IMR-90 (cell line): ENCODE results near the gene ZBTB4. TPM values are rescaled to one million over a fixed set of nuclear protein-coding genes. Genes with fewer than 3 reads are reported as not detected.

Source experiments
- ATAC-seq: fragments of 200-7000 bp; cut with Tn5 transposase; 2 replicates; pipeline ENCODE4 v1.9.1; 2020; ENCODE audit warnings: low read depth, mild to moderate bottlenecking, moderate library complexity
- BruUV-seq: library from RNA; stranded (reverse); fragments of 400-500 nt; replicated peaks from 2 replicates; lab custom pipeline; 2021; lab: Mats Ljungman, UMichigan
- CTCF ChIA-PET: fragments of 300-600 bp; formaldehyde crosslinking; extraction: SDS; loops from one replicate; lab custom pipeline; 2021; ENCODE audit warnings: antibody characterized with exemption; lab: Yijun Ruan, JAX
- POLR2A ChIA-PET: fragments of 300-600 bp; sonication (Branson Sonifier 250); formaldehyde crosslinking; loops from one replicate; lab custom pipeline; 2022; ENCODE audit warnings: antibody characterized with exemption; ENCODE audit not compliant: unreplicated experiment; lab: Charles Lee
- DNase-seq: peaks from one replicate; pipeline ENCODE4 v3.0.0; 2013
- H2AFZ ChIP-seq: replicated peaks from 2 replicates; pipeline ENCODE3; 2013; ENCODE audit warnings: low read length, mild to moderate bottlenecking; ENCODE audit not compliant: poor library complexity
- H2AK5ac ChIP-seq: 2 replicates; pipeline ENCODE4 v1.6.1; 2013; ENCODE audit warnings: low read depth, low read length, inconsistent platforms
- H2AK9ac ChIP-seq: replicated peaks from 2 replicates; pipeline ENCODE3; 2013; ENCODE audit warnings: mild to moderate bottlenecking, low read depth, low read length, moderate library complexity; ENCODE audit not compliant: poor library complexity
- H2BK120ac ChIP-seq: 2 replicates; pipeline ENCODE4 v1.6.1; 2013; ENCODE audit warnings: low read depth, low read length, inconsistent platforms
- H2BK15ac ChIP-seq: 3 replicates; pipeline ENCODE4 v1.6.1; 2013; ENCODE audit warnings: low read depth, low read length, inconsistent platforms
- H2BK20ac ChIP-seq: 2 replicates; pipeline ENCODE4 v1.6.1; 2013; ENCODE audit warnings: low read depth, mild to moderate bottlenecking, inconsistent platforms, low read length, moderate library complexity
- H2BK5ac ChIP-seq: 2 replicates; pipeline ENCODE4 v1.6.1; 2013; ENCODE audit warnings: mild to moderate bottlenecking, low read depth, low read length, inconsistent platforms; ENCODE audit not compliant: poor library complexity, severe bottlenecking
- H3K14ac ChIP-seq: replicated peaks from 2 replicates; pipeline ENCODE4 v1.6.1; 2013; ENCODE audit warnings: low read depth, low read length, inconsistent platforms
- H3K18ac ChIP-seq: 2 replicates; pipeline ENCODE4 v1.6.1; 2013; ENCODE audit warnings: low read depth, low read length, control low read depth
- H3K23ac ChIP-seq: 2 replicates; pipeline ENCODE4 v1.6.1; 2013; ENCODE audit warnings: low read depth, low read length, inconsistent platforms
- H3K27ac ChIP-seq: 2 replicates; pipeline ENCODE4 v1.5.1; 2013; ENCODE audit warnings: mild to moderate bottlenecking, control low read depth, low read length; ENCODE audit not compliant: insufficient read depth
- H3K27me3 ChIP-seq: 2 replicates; pipeline ENCODE4 v1.6.1; 2013; ENCODE audit warnings: low read length; ENCODE audit not compliant: control insufficient read depth, insufficient read depth
- H3K36me3 ChIP-seq: 2 replicates; pipeline ENCODE4 v1.6.1; 2013; ENCODE audit warnings: low read length, mixed read lengths; ENCODE audit not compliant: control insufficient read depth, insufficient read depth
- H3K4ac ChIP-seq: 2 replicates; pipeline ENCODE4 v1.6.1; 2013; ENCODE audit warnings: low read depth, low read length, inconsistent platforms
- H3K4me1 ChIP-seq: 2 replicates; pipeline ENCODE4 v1.6.1; 2013; ENCODE audit warnings: low read length, mixed read lengths; ENCODE audit not compliant: control insufficient read depth, insufficient read depth
- H3K4me2 ChIP-seq: 2 replicates; pipeline ENCODE4 v1.6.1; 2013; ENCODE audit warnings: low read depth, mild to moderate bottlenecking, control low read depth, low read length, moderate library complexity
- H3K4me3 ChIP-seq: 2 replicates; pipeline ENCODE4 v1.5.1; 2013; ENCODE audit warnings: low read depth, mild to moderate bottlenecking, control low read depth, low read length, moderate library complexity; ENCODE audit not compliant: insufficient read depth
- H3K56ac ChIP-seq: 2 replicates; pipeline ENCODE4 v1.6.1; 2013; ENCODE audit warnings: low read length, inconsistent platforms; ENCODE audit not compliant: insufficient read depth; ENCODE audit errors: extremely low read depth
- H3K79me1 ChIP-seq, 2 experiments: 2 replicates each; pipeline ENCODE4 v1.6.1; 2013; ENCODE audit warnings: low read length in 2 of 2, inconsistent platforms in 1 of 2, low read depth in 1 of 2
- H3K9ac ChIP-seq: 2 replicates; pipeline ENCODE4 v1.6.1; 2013; ENCODE audit warnings: low read depth, low read length, control low read depth
- H3K9me1 ChIP-seq: 2 replicates; pipeline ENCODE4 v1.6.1; 2013; ENCODE audit warnings: low read length, inconsistent platforms; ENCODE audit not compliant: insufficient read depth
- H3K9me3 ChIP-seq: 2 replicates; pipeline ENCODE4 v1.6.1; 2013; ENCODE audit warnings: low read length; ENCODE audit not compliant: control insufficient read depth, insufficient read depth
- H4K20me1 ChIP-seq: 2 replicates; pipeline ENCODE4 v1.6.1; 2013; ENCODE audit warnings: low read length, inconsistent platforms; ENCODE audit not compliant: insufficient read depth
- H4K5ac ChIP-seq: 2 replicates; pipeline ENCODE4 v1.6.1; 2013; ENCODE audit warnings: mild to moderate bottlenecking, low read depth, low read length, control low read depth
- H4K8ac ChIP-seq, 2 experiments: 2 replicates each; pipeline ENCODE4 v1.6.1; 2013; ENCODE audit warnings: low read depth in 2 of 2, low read length in 2 of 2, control low read depth in 1 of 2, inconsistent platforms in 1 of 2
- H4K91ac ChIP-seq: 2 replicates; pipeline ENCODE4 v1.6.1; 2013; ENCODE audit warnings: low read depth, low read length, inconsistent platforms; ENCODE audit not compliant: insufficient read depth
- BHLHE40 ChIP-seq: fragments of 150-350 bp; IDR thresholded peaks from 2 replicates; pipeline ENCODE4 v1.6.1; 2016; ENCODE audit warnings: mild to moderate bottlenecking, low read depth, low read length
- CEBPB ChIP-seq: IDR thresholded peaks from 2 replicates; pipeline ENCODE4 v1.6.1; 2012; ENCODE audit warnings: low read depth, low read length, improper control_type of control experiment
- CHD1 ChIP-seq: IDR thresholded peaks from 2 replicates; pipeline ENCODE4 v1.6.1; 2012; ENCODE audit warnings: low read depth, low read length, improper control_type of control experiment
- ELK1 ChIP-seq: fragments of 150-350 bp; IDR thresholded peaks from 2 replicates; pipeline ENCODE4 v1.6.1; 2016; ENCODE audit warnings: low read depth, mild to moderate bottlenecking, low read length, moderate library complexity, borderline replicate concordance
- NFE2L2 ChIP-seq: fragments of 150-350 bp; IDR thresholded peaks from 2 replicates; pipeline ENCODE4 v1.6.1; 2016; ENCODE audit warnings: low read depth, mild to moderate bottlenecking, low read length
- POLR2A ChIP-seq: IDR thresholded peaks from 2 replicates; pipeline ENCODE4 v1.6.1; 2012; ENCODE audit warnings: mild to moderate bottlenecking, low read depth, low read length
- RAD21 ChIP-seq: IDR thresholded peaks from 2 replicates; pipeline ENCODE4 v1.6.1; 2012; ENCODE audit warnings: low read length, improper control_type of control experiment
- RFX5 ChIP-seq: IDR thresholded peaks from 2 replicates; pipeline ENCODE4 v1.8.0; 2012; ENCODE audit warnings: low read depth, mild to moderate bottlenecking, low read length, moderate library complexity
- SMC3 ChIP-seq: fragments of 150-350 bp; IDR thresholded peaks from 2 replicates; pipeline ENCODE4 v1.6.1; 2016; ENCODE audit warnings: low read depth, mild to moderate bottlenecking, antibody characterized with exemption, low read length, moderate library complexity
- USF2 ChIP-seq: fragments of 150-350 bp; IDR thresholded peaks from 2 replicates; pipeline ENCODE4 v1.6.1; 2017; ENCODE audit warnings: mild to moderate bottlenecking, antibody characterized with exemption, low read length, low read depth
- WGBS, 2 experiments: methylation state at CpG; one replicate each; pipeline versions ENCODE4 v1.1.5 to v1.1.7; 2013; ENCODE audit warnings: missing lambda C conversion rate in 2 of 2; ENCODE audit not compliant: insufficient read length in 1 of 2; ENCODE audit errors: extremely low coverage in 2 of 2; 5-methylcytosine and 5-hydroxymethylcytosine counted together
- dilution Hi-C: fragments of 300-500 bp; cut with HindIII; formaldehyde crosslinking; loops from one replicate; pipeline ENCODE4 v1.14.3; 2018; ENCODE audit warnings: low sequenced_read_pairs; ENCODE audit not compliant: unreplicated experiment
- in situ Hi-C: fragments of 300-500 bp; cut with MboI; formaldehyde crosslinking; loops from 3 replicates; pipeline ENCODE4 v1.14.3; 2019; ENCODE audit warnings: low sequenced_read_pairs, inconsistent platforms, mixed read lengths
- intact Hi-C: fragments of 100-400 bp; cut with micrococcal nuclease; formaldehyde crosslinking; loops from 2 replicates; pipeline ENCODE4 v1.10.0; 2022
- polyA plus RNA-seq, 3 experiments: library from polyadenylated mRNA; depleted of rRNA; stranded (reverse); fragments of >200 nt; gene quantifications; 2 replicates each; pipeline ENCODE4 v1.2.3, GENCODE V29; 2012; ENCODE audit warnings: low replicate concordance in 1 of 3
- total RNA-seq: library from RNA; depleted of rRNA; stranded (reverse); fragments of >200 nt; gene quantifications from 2 replicates; pipeline ENCODE4 v1.2.3, GENCODE V29; 2012

The ZBTB4 gene
- total and polyA plus RNA-seq, 2 of the 4 experiments (the other 2 are of a cell fraction) = 6.3 to 20.3 TPM

GRCh38 chr17:7501729-7502128, 22.3 kb upstream of the ZBTB4 start:
- POLR2A ChIA-PET = no interaction called here
- no peak overlapping the region for H4K91ac ChIP-seq
- H2AK5ac ChIP-seq = no peak overlapping the region
- no peak overlapping the region for H3K14ac ChIP-seq
- H3K27ac ChIP-seq = no peak overlapping the region
- no peak overlapping the region for H2AK9ac ChIP-seq
- H2AFZ ChIP-seq = no peak overlapping the region
- no peak overlapping the region for H2BK5ac ChIP-seq
- H4K20me1 ChIP-seq = peaks cover 9% of the 10 kb centered on the region; the same call in 1 of the 2 replicates
- no peak overlapping the region for H3K23ac ChIP-seq
- H2BK120ac ChIP-seq = no peak overlapping the region
- H3K9me3 ChIP-seq = no peaks in the 10 kb centered on the region
- BruUV-seq = no TSS peak
- H3K9ac ChIP-seq = no peak overlapping the region
- peaks cover 5% of the 10 kb centered on the region; the same call in 1 of the 2 replicates for H3K9me1 ChIP-seq
- no peak overlapping the region for H3K4me2 ChIP-seq
- no peak overlapping the region for H3K4me3 ChIP-seq
- no peak overlapping the region for H3K56ac ChIP-seq
- CTCF ChIA-PET = no interaction called here
- H3K36me3 ChIP-seq = peaks cover 76% of the 10 kb centered on the region
- no peak overlapping the region for H4K5ac ChIP-seq
- H2BK15ac ChIP-seq = no peak overlapping the region
- in situ Hi-C loops = no loop called here
- no peak overlapping the region for H3K4ac ChIP-seq
- intact Hi-C loops = no loop called here
- no peak overlapping the region for H3K18ac ChIP-seq
- TF ChIP-seq BHLHE40 (no peak), POLR2A (no peak), ELK1 (no peak), CEBPB (no peak), CHD1 (no peak), RAD21 (no peak), SMC3 (no peak), USF2 (no peak), RFX5 (no peak), NFE2L2 (no peak)
- WGBS, 2 experiments = 91% methylated on average over 7 of the region's 14 CpGs; no CpG with 5 or more reads in 1 of the 2 experiments
- no peak overlapping the region for H2BK20ac ChIP-seq
- no peak overlapping the region for H4K8ac ChIP-seq
- ATAC-seq (no peak), DNase-seq (no peak)
- H3K4me1 ChIP-seq = no peaks in the 10 kb centered on the region
- H3K79me1 ChIP-seq = peaks cover 38 to 50% of the 10 kb centered on the region in 2 experiments
- H3K27me3 ChIP-seq = no peaks in the 10 kb centered on the region
- dilution Hi-C loops = no loop called here
